ENCODE measurements around the gene TMEM63A. TPM values are rescaled to one million over a fixed set of nuclear protein-coding genes. Genes with fewer than 3 reads are reported as not detected.
"Not testable (repeated sequence)": the region's sequence is repeated elsewhere in the genome, so short reads cannot be mapped to it uniquely, and the experiment has no call there.

The TMEM63A gene
- polyA plus RNA-seq, 3 donors: 35.7 to 43.0 (median 41.0) TPM

DNA sequence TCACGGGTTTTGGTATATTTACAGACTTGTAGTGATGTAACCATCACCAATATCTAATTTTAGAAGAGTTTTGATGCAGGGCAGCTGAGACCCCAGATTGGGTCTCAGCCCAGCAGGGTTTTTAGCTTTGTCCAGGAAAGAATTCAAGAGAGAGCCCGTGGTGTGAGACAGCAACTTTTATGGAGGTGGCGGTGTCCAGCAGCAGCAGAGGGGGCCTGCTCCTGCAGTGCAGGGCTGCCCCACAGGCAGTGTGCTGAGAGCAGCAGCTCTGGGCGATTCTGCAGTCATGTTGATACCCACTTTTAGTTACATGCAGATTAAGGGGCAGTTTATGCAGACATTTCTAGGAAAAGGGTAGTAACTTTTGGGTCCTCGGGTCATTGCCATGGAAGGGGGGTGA is 74.0 kb downstream of the TMEM63A start:
- no peak for DNase-seq (ENCODE audit: low read depth in 3 of 3, low spot score in 2 of 3)

DNA sequence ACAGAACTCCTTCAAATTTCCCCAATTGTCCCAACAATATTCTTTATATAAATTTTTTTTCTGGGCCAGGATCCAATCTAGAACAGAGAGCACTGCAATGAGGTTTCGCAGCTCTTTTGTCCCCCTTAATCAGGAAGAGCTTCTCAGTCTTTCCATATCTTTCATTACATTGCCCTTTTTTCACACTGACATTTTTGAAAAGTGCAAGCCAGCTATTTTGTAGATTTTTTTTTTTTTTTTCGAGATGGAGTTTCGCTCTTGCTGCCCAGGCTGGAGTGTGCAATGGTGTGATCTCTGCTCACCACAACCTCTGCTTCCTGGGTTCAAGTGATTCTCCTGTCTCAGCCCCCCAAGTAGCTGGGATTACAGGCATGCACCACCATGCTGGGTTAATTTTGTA is 75.4 kb downstream of the TMEM63A start:
- DNase-seq (ENCODE audit: low read depth in 3 of 3, low spot score in 2 of 3): not testable (repeated sequence)

DNA sequence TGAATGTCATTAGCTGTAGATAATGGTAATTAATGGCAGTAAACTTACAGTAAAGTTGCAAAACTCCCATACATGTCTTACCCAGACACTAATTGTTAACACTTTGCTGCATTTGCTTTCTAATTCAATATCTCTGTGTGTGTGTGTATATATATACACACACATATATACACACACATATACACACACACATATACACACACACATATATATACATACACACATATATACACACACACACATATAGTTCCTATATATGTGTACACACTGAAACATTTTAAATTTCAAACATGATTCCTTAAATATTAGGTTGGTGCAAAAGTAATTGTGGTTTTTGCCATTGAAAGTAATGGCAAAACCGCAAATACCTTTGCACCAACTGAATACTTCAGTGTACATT is 75.9 kb downstream of the TMEM63A start:
- no peak for DNase-seq (ENCODE audit: low read depth in 3 of 3, low spot score in 2 of 3)

- DNase-seq (ENCODE audit: low read depth in 3 of 3, low spot score in 2 of 3): not testable (repeated sequence)
Observed at GRCh38 chr1:225801146-225801545, 81.0 kb downstream of the TMEM63A start.

GRCh38 chr1:225796097-225796496 is 86.1 kb downstream of the TMEM63A start:
- not testable (repeated sequence) for DNase-seq (ENCODE audit: low read depth in 3 of 3, low spot score in 2 of 3)

Other genes starting within 250 kb of the TMEM63A start
- gene ENAH, start 229.3 kb downstream of the TMEM63A start, polyA plus RNA-seq (ENCODE audit: insufficient read length in 3 of 3): 100 to 1,000 TPM; 113 to 128 (median 116) TPM
- 100 to 1,000 TPM; 455 to 512 (median 512) TPM for gene SRP9, start 104.6 kb downstream of the TMEM63A start, polyA plus RNA-seq (ENCODE audit: insufficient read length in 3 of 3)
- gene EPHX1, start 72.3 kb downstream of the TMEM63A start, polyA plus RNA-seq (ENCODE audit: insufficient read length in 3 of 3): 10 to 100 TPM; 53.5 to 59.1 (median 54.6) TPM
- 1 to 10 TPM; 3.0 to 5.8 (median 5.5) TPM for gene LEFTY1, start 6.8 kb upstream of the TMEM63A start, polyA plus RNA-seq (ENCODE audit: insufficient read length in 3 of 3)
- 10 to 100 TPM; 40.2 to 50.2 (median 48.4) TPM for gene PYCR2, start 41.9 kb upstream of the TMEM63A start, polyA plus RNA-seq (ENCODE audit: insufficient read length in 3 of 3)
- gene LEFTY2, start 58.8 kb upstream of the TMEM63A start, polyA plus RNA-seq (ENCODE audit: insufficient read length in 3 of 3): 1 to 10 TPM in 2 of 3 donors, under 1 TPM in 1; 0.99 to 1.3 (median 1.0) TPM
- 10 to 100 TPM; 22.7 to 23.1 (median 23.0) TPM for gene SDE2, start 117.0 kb upstream of the TMEM63A start, polyA plus RNA-seq (ENCODE audit: insufficient read length in 3 of 3)
- gene H3-3A, start 180.3 kb upstream of the TMEM63A start, polyA plus RNA-seq (ENCODE audit: insufficient read length in 3 of 3): 1,000 to 10,000 TPM; 1,290 to 1,416 (median 1,354) TPM